OCI-LY1 (cell line): ENCODE data around the gene TMEM179B.

Experiments
- H2AFZ ChIP-seq: fragments of 200-600 bp; sonication (generic), shearing (Covaris generic); 2 replicates; pipeline ENCODE4 v1.6.0; 2014; ENCODE audit warnings: antibody characterized with exemption, mild to moderate bottlenecking, low read length
- H3F3A ChIP-seq: fragments of 200-600 bp; sonication (generic), shearing (Covaris generic); 2 replicates; pipeline ENCODE4 v1.6.0; 2014; ENCODE audit warnings: mild to moderate bottlenecking, antibody characterized with exemption, low read length, moderate library complexity; ENCODE audit not compliant: insufficient read depth
- H3K27ac ChIP-seq: fragments of 200-600 bp; sonication (generic); 2 replicates; pipeline ENCODE4 v1.5.1; 2014; ENCODE audit warnings: low read length, mixed run types, mild to moderate bottlenecking, low read depth; ENCODE audit not compliant: poor library complexity, severe bottlenecking
- H3K27me3 ChIP-seq: fragments of 200-600 bp; sonication (generic); 2 replicates; pipeline ENCODE4 v1.6.0; 2014; ENCODE audit warnings: antibody characterized with exemption, mild to moderate bottlenecking, low read length, moderate library complexity; ENCODE audit not compliant: insufficient read depth
- H3K36me3 ChIP-seq: fragments of 200-600 bp; sonication (generic); 2 replicates; pipeline ENCODE4 v1.6.1; 2014; ENCODE audit warnings: mild to moderate bottlenecking, antibody characterized with exemption, low read length, moderate library complexity, mixed read lengths; ENCODE audit not compliant: insufficient read depth
- H3K4me1 ChIP-seq: fragments of 200-600 bp; sonication (generic); 2 replicates; pipeline ENCODE4 v1.5.1; 2014; ENCODE audit warnings: mild to moderate bottlenecking, low read length, moderate library complexity; ENCODE audit not compliant: insufficient read depth, severe bottlenecking
- H3K4me2 ChIP-seq: fragments of 200-600 bp; sonication (generic), shearing (Covaris generic); 2 replicates; pipeline ENCODE4 v1.6.1; 2014; ENCODE audit warnings: low read length
- H3K4me3 ChIP-seq: fragments of 200-600 bp; sonication (generic); 2 replicates; pipeline ENCODE4 v1.5.1; 2014; ENCODE audit warnings: low read length, low read depth, mild to moderate bottlenecking, mixed read lengths; ENCODE audit not compliant: poor library complexity, severe bottlenecking
- H3K79me2 ChIP-seq: fragments of 200-600 bp; shearing (Covaris generic); 2 replicates; pipeline ENCODE4 v1.6.1; 2016; ENCODE audit warnings: mixed run types, low read length, mixed read lengths; ENCODE audit not compliant: insufficient read depth
- H3K9ac ChIP-seq: fragments of 200-600 bp; sonication (generic), shearing (Covaris generic); 2 replicates; pipeline ENCODE4 v1.6.1; 2014; ENCODE audit warnings: mild to moderate bottlenecking, low read length, mixed read lengths
- H3K9me2 ChIP-seq: fragments of 200-600 bp; sonication (generic), shearing (Covaris generic); 2 replicates; pipeline ENCODE4 v1.6.1; 2014; ENCODE audit warnings: low read depth, mild to moderate bottlenecking, low read length, mixed read lengths
- H3K9me3 ChIP-seq: fragments of 200-600 bp; shearing (Covaris generic); 2 replicates; pipeline ENCODE4 v1.6.1; 2014; ENCODE audit warnings: low read length, mixed read lengths
- H4K20me1 ChIP-seq: fragments of 200-600 bp; sonication (generic), shearing (Covaris generic); 2 replicates; pipeline ENCODE4 v1.6.0; 2016; ENCODE audit warnings: mild to moderate bottlenecking, low read length; ENCODE audit not compliant: insufficient read depth
- CTCF ChIP-seq: fragments of 200-600 bp; sonication (generic), shearing (Covaris generic); IDR thresholded peaks from 2 replicates; pipeline ENCODE4 v1.5.1; 2017; ENCODE audit warnings: mild to moderate bottlenecking, antibody characterized with exemption, low read length, moderate library complexity, mixed read lengths
- EZH2 ChIP-seq: fragments of 200-600 bp; sonication (generic), shearing (Covaris generic); IDR thresholded peaks from 2 replicates; pipeline ENCODE4 v1.8.0; 2017; ENCODE audit warnings: borderline replicate concordance, mixed run types, mild to moderate bottlenecking, antibody characterized with exemption, low read length, moderate library complexity, mixed read lengths

TMEM179B gene

GRCh38 chr11:62794201-62794775, 7.1 kb downstream of the TMEM179B start:
- no peak overlapping the region for H2AFZ ChIP-seq
- peaks cover 11% of the 10 kb centered on the region; the same call in 1 of the 2 replicates for H3K79me2 ChIP-seq
- peaks cover 26% of the 10 kb centered on the region for H3K4me1 ChIP-seq
- peaks cover 85% of the 10 kb centered on the region for H3K36me3 ChIP-seq
- H3K9me3 ChIP-seq, result no peaks in the 10 kb centered on the region
- no peak overlapping the region for H3K4me3 ChIP-seq
- H4K20me1 ChIP-seq, result no peaks in the 10 kb centered on the region
- H3K27me3 ChIP-seq, result no peaks in the 10 kb centered on the region
- no peak overlapping the region for H3K27ac ChIP-seq
- H3F3A ChIP-seq, result no peaks in the 10 kb centered on the region
- H3K9me2 ChIP-seq, result no peaks in the 10 kb centered on the region
- H3K4me2 ChIP-seq, result no peak overlapping the region
- H3K9ac ChIP-seq, result no peak overlapping the region
- no peak for TF ChIP-seq EZH2

GRCh38 chr11:62796281-62796680, 9.1 kb downstream of the TMEM179B start:
- Histone ChIP-seq H3K27me3 (no peaks in the 10 kb centered on the region), H3K36me3 (peaks cover 87% of the 10 kb centered on the region), H3K9me3 (no peaks in the 10 kb centered on the region), H2AFZ (no peak overlapping the region), H3K4me2 (no peak overlapping the region), H3K79me2 (no peaks in the 10 kb centered on the region), H3K9ac (no peak overlapping the region), H3K27ac (no peak overlapping the region), H3K9me2 (no peaks in the 10 kb centered on the region), H4K20me1 (no peaks in the 10 kb centered on the region), H3K4me3 (no peak overlapping the region), H3F3A (no peaks in the 10 kb centered on the region), H3K4me1 (peaks cover 6% of the 10 kb centered on the region)
- TF ChIP-seq CTCF (no peak), EZH2 (no peak)

- TF ChIP-seq CTCF (no peak), EZH2 (no peak)
- peaks cover 11% of the 10 kb centered on the region for H3K79me2 ChIP-seq
- H3K4me1 ChIP-seq, result peaks cover 12% of the 10 kb centered on the region
- no peaks in the 10 kb centered on the region for H3K27me3 ChIP-seq
- peaks cover 89% of the 10 kb centered on the region for H3K36me3 ChIP-seq
- H3K4me2 ChIP-seq, result no peak overlapping the region
- no peaks in the 10 kb centered on the region for H4K20me1 ChIP-seq
- H2AFZ ChIP-seq, result no peak overlapping the region
- H3K4me3 ChIP-seq, result no peak overlapping the region
- no peak overlapping the region for H3K9ac ChIP-seq
- H3F3A ChIP-seq, result no peaks in the 10 kb centered on the region
- H3K9me3 ChIP-seq, result no peaks in the 10 kb centered on the region
- no peak overlapping the region for H3K27ac ChIP-seq
- no peaks in the 10 kb centered on the region for H3K9me2 ChIP-seq
Measured at GRCh38 chr11:62799486-62799885, 12.3 kb downstream of the TMEM179B start.

- Histone ChIP-seq H3K27ac (no peak overlapping the region), H3K4me3 (no peak overlapping the region), H3F3A (no peaks in the 10 kb centered on the region), H3K36me3 (peaks cover 73% of the 10 kb centered on the region), H3K27me3 (no peaks in the 10 kb centered on the region), H2AFZ (no peak overlapping the region), H3K9me2 (no peaks in the 10 kb centered on the region), H3K79me2 (peaks cover 17% of the 10 kb centered on the region), H3K4me1 (peaks cover 16% of the 10 kb centered on the region), H3K9ac (no peak overlapping the region), H3K9me3 (no peaks in the 10 kb centered on the region), H4K20me1 (no peaks in the 10 kb centered on the region), H3K4me2 (no peak overlapping the region)
- TF ChIP-seq CTCF (no peak), EZH2 (no peak)
Measured at GRCh38 chr11:62801071-62801470, 13.9 kb downstream of the TMEM179B start.
